ENCODE data around the gene CDKN1C. TPM values are rescaled to one million over a fixed set of nuclear protein-coding genes. Genes with fewer than 3 reads are reported as not detected.

The CDKN1C gene
- polyA plus RNA-seq, 4 donors: 4.0 to 328 (median 17.7) TPM

- WGBS, 3 donors: 43 to 62% (median 54%) methylated on average over 4 of the region's 4 CpGs
- no peak for DNase-seq
- Histone ChIP-seq H3K27me3 (ENCODE audit: control insufficient read depth in 3 of 3, insufficient read depth in 3 of 3, low read length in 3 of 3) (peaks cover 0 to 42% (median 0%) of the 10 kb centered on the region in 3 donors), H3K4me1 (ENCODE audit: control insufficient read depth in 3 of 3, insufficient read depth in 2 of 3, low read depth in 1 of 3, low read length in 2 of 3) (peaks cover 0 to 20% (median 0%) of the 10 kb centered on the region in 3 donors), H3K4me3 (ENCODE audit: low read depth in 1 of 3, low read length in 3 of 3) (no peak overlapping the region), H3K36me3 (ENCODE audit: control insufficient read depth in 3 of 3, insufficient read depth in 2 of 3, low read depth in 1 of 3, low read length in 3 of 3) (no peaks in the 10 kb centered on the region), H3K27ac (ENCODE audit: low read depth in 1 of 3, low read length in 2 of 3) (no peak overlapping the region), H3K9me3 (ENCODE audit: control insufficient read depth in 2 of 2, insufficient read depth in 1 of 2, low read depth in 1 of 2, low read length in 1 of 2) (peaks cover 0 to under 1% of the 10 kb centered on the region in 2 donors)
- FAIRE-seq: no peak
These were observed 45.8 kb upstream of the CDKN1C start for GRCh38 chr11:2931420-2931746.

- H3K27ac ChIP-seq (ENCODE audit: low read depth in 1 of 3, low read length in 2 of 3): peak overlapping the region; percentile 85 to 100 (median 98)
- H3K4me3 ChIP-seq (ENCODE audit: low read depth in 1 of 3, low read length in 3 of 3): peak overlapping the region; percentile 38 to 93 (median 52)
- H3K9me3 ChIP-seq (ENCODE audit: control insufficient read depth in 2 of 2, insufficient read depth in 1 of 2, low read depth in 1 of 2, low read length in 1 of 2): no peaks in the 10 kb centered on the region
- H3K36me3 ChIP-seq (ENCODE audit: control insufficient read depth in 3 of 3, insufficient read depth in 2 of 3, low read depth in 1 of 3, low read length in 3 of 3): no peaks in the 10 kb centered on the region
- H3K27me3 ChIP-seq (ENCODE audit: control insufficient read depth in 3 of 3, insufficient read depth in 3 of 3, low read length in 3 of 3): peaks cover 0 to 44% (median 0%) of the 10 kb centered on the region in 3 donors
- FAIRE-seq: no peak
- WGBS, 3 donors: 22 to 43% (median 29%) methylated on average over 17 to 21 of the region's 21 CpGs
- DNase-seq: peak; percentile 86 to 89
- peaks cover 0 to 20% (median 0%) of the 10 kb centered on the region in 3 donors for H3K4me1 ChIP-seq (ENCODE audit: control insufficient read depth in 3 of 3, insufficient read depth in 2 of 3, low read depth in 1 of 3, low read length in 2 of 3)
These were observed 45.3 kb upstream of the CDKN1C start for GRCh38 chr11:2930704-2931419.

- FAIRE-seq: no peak
- peak overlapping the region; percentile 85 to 100 (median 98) for H3K27ac ChIP-seq (ENCODE audit: low read depth in 1 of 3, low read length in 2 of 3)
These were observed 44.6 kb upstream of the CDKN1C start for GRCh38 chr11:2929950-2930703.

GRCh38 chr11:2929531-2929949 lies 44.0 kb upstream of the CDKN1C start:
- H3K36me3 ChIP-seq (ENCODE audit: control insufficient read depth in 3 of 3, insufficient read depth in 2 of 3, low read depth in 1 of 3, low read length in 3 of 3): peaks cover 0 to 3% (median 0%) of the 10 kb centered on the region in 3 donors
- no peaks in the 10 kb centered on the region for H3K9me3 ChIP-seq (ENCODE audit: control insufficient read depth in 2 of 2, insufficient read depth in 1 of 2, low read depth in 1 of 2, low read length in 1 of 2)
- peaks cover 0 to 27% (median 6%) of the 10 kb centered on the region in 3 donors for H3K4me1 ChIP-seq (ENCODE audit: control insufficient read depth in 3 of 3, insufficient read depth in 2 of 3, low read depth in 1 of 3, low read length in 2 of 3)
- 0 to 1% (median 1%) methylated on average over 25 to 48 of the region's 48 CpGs for WGBS, 3 donors
- H3K27ac ChIP-seq (ENCODE audit: low read depth in 1 of 3, low read length in 2 of 3): peak overlapping the region; percentile 85 to 100 (median 98)
- DNase-seq: peak; percentile 86 to 89
- no peak for FAIRE-seq
- H3K27me3 ChIP-seq (ENCODE audit: control insufficient read depth in 3 of 3, insufficient read depth in 3 of 3, low read length in 3 of 3): peaks cover 0 to 44% (median 0%) of the 10 kb centered on the region in 3 donors
- peak overlapping the region in 2 of 3 donors; percentile 52 to 93 for H3K4me3 ChIP-seq (ENCODE audit: low read depth in 1 of 3, low read length in 3 of 3)

More at GRCh38 chr11:2929950-2930703, 44.6 kb upstream of the CDKN1C start:
- H3K36me3 ChIP-seq (ENCODE audit: control insufficient read depth in 3 of 3, insufficient read depth in 2 of 3, low read depth in 1 of 3, low read length in 3 of 3): peaks cover 0 to 3% (median 0%) of the 10 kb centered on the region in 3 donors
- H3K4me1 ChIP-seq (ENCODE audit: control insufficient read depth in 3 of 3, insufficient read depth in 2 of 3, low read depth in 1 of 3, low read length in 2 of 3): peaks cover 0 to 23% (median 2%) of the 10 kb centered on the region in 3 donors
- H3K27me3 ChIP-seq (ENCODE audit: control insufficient read depth in 3 of 3, insufficient read depth in 3 of 3, low read length in 3 of 3): peaks cover 0 to 44% (median 0%) of the 10 kb centered on the region in 3 donors
- DNase-seq: peak; percentile 80 to 87
- peak overlapping the region; percentile 38 to 93 (median 52) for H3K4me3 ChIP-seq (ENCODE audit: low read depth in 1 of 3, low read length in 3 of 3)
- H3K9me3 ChIP-seq (ENCODE audit: control insufficient read depth in 2 of 2, insufficient read depth in 1 of 2, low read depth in 1 of 2, low read length in 1 of 2): no peaks in the 10 kb centered on the region
- 2 to 3% (median 2%) methylated on average over 40 to 47 of the region's 47 CpGs for WGBS, 3 donors

GRCh38 chr11:2928605-2929530 lies 43.3 kb upstream of the CDKN1C start, which contains the start of gene PHLDA2:
TSS of gene PHLDA2 (minus strand) at chr11:2929420. CDS start at chr11:2929364, 56 bp downstream.
- peak; percentile 74 to 75 for DNase-seq
- peaks cover 0 to 3% (median 0%) of the 10 kb centered on the region in 3 donors for H3K36me3 ChIP-seq (ENCODE audit: control insufficient read depth in 3 of 3, insufficient read depth in 2 of 3, low read depth in 1 of 3, low read length in 3 of 3)
- WGBS, 3 donors: 0 to 1% (median 1%) methylated on average over 86 to 113 of the region's 113 CpGs
- no peak for FAIRE-seq
- peak within 1 kb of the TSS; percentile 85 to 100 (median 98) for H3K27ac ChIP-seq (ENCODE audit: low read depth in 1 of 3, low read length in 2 of 3)
- peaks cover 0 to 31% (median 6%) of the 10 kb centered on the region in 3 donors for H3K4me1 ChIP-seq (ENCODE audit: control insufficient read depth in 3 of 3, insufficient read depth in 2 of 3, low read depth in 1 of 3, low read length in 2 of 3)
- H3K27me3 ChIP-seq (ENCODE audit: control insufficient read depth in 3 of 3, insufficient read depth in 3 of 3, low read length in 3 of 3): peaks cover 0 to 44% (median 0%) of the 10 kb centered on the region in 3 donors
- H3K4me3 ChIP-seq (ENCODE audit: low read depth in 1 of 3, low read length in 3 of 3): peak within 1 kb of the TSS; percentile 52 to 93 (median 66)
- H3K9me3 ChIP-seq (ENCODE audit: control insufficient read depth in 2 of 2, insufficient read depth in 1 of 2, low read depth in 1 of 2, low read length in 1 of 2): no peaks in the 10 kb centered on the region

GRCh38 chr11:2927851-2928604 lies 42.5 kb upstream of the CDKN1C start:
- Histone ChIP-seq H3K27me3 (ENCODE audit: control insufficient read depth in 3 of 3, insufficient read depth in 3 of 3, low read length in 3 of 3) (peaks cover 0 to 44% (median 0%) of the 10 kb centered on the region in 3 donors), H3K4me3 (ENCODE audit: low read depth in 1 of 3, low read length in 3 of 3) (peak overlapping the region; percentile 52 to 93 (median 66)), H3K36me3 (ENCODE audit: control insufficient read depth in 3 of 3, insufficient read depth in 2 of 3, low read depth in 1 of 3, low read length in 3 of 3) (peaks cover 0 to 3% (median 0%) of the 10 kb centered on the region in 3 donors), H3K4me1 (ENCODE audit: control insufficient read depth in 3 of 3, insufficient read depth in 2 of 3, low read depth in 1 of 3, low read length in 2 of 3) (peaks cover 0 to 31% (median 6%) of the 10 kb centered on the region in 3 donors), H3K27ac (ENCODE audit: low read depth in 1 of 3, low read length in 2 of 3) (peak overlapping the region in 2 of 3 donors; percentile 97 to 99), H3K9me3 (ENCODE audit: control insufficient read depth in 2 of 2, insufficient read depth in 1 of 2, low read depth in 1 of 2, low read length in 1 of 2) (no peaks in the 10 kb centered on the region)
- FAIRE-seq: no peak
- peak in 1 of 2 donors; percentile 55 for DNase-seq
- WGBS, 3 donors: 29 to 39% (median 32%) methylated on average over 25 of the region's 25 CpGs

GRCh38 chr11:2927121-2927800 lies 41.7 kb upstream of the CDKN1C start:
- Histone ChIP-seq H3K4me1 (ENCODE audit: control insufficient read depth in 3 of 3, insufficient read depth in 2 of 3, low read depth in 1 of 3, low read length in 2 of 3) (peaks cover 0 to 36% (median 6%) of the 10 kb centered on the region in 3 donors), H3K27ac (ENCODE audit: low read depth in 1 of 3, low read length in 2 of 3) (no peak overlapping the region), H3K4me3 (ENCODE audit: low read depth in 1 of 3, low read length in 3 of 3) (peak overlapping the region in 1 of 3 donors; percentile 93), H3K9me3 (ENCODE audit: control insufficient read depth in 2 of 2, insufficient read depth in 1 of 2, low read depth in 1 of 2, low read length in 1 of 2) (no peaks in the 10 kb centered on the region), H3K27me3 (ENCODE audit: control insufficient read depth in 3 of 3, insufficient read depth in 3 of 3, low read length in 3 of 3) (peaks cover 0 to 44% (median 0%) of the 10 kb centered on the region in 3 donors), H3K36me3 (ENCODE audit: control insufficient read depth in 3 of 3, insufficient read depth in 2 of 3, low read depth in 1 of 3, low read length in 3 of 3) (peaks cover 0 to 7% (median 0%) of the 10 kb centered on the region in 3 donors)
- WGBS, 3 donors: 85 to 89% (median 87%) methylated on average over 12 of the region's 12 CpGs
- DNase-seq (no peak), FAIRE-seq (no peak)
